IPS DF 4.7 (cell line): ENCODE data around the gene PPP2R3B.
"Not testable (repeated sequence)": the region's sequence is repeated elsewhere in the genome, so short reads cannot be mapped to it uniquely, and the experiment has no call there.

Source experiments
- DNase-seq: peaks from one replicate; pipeline ENCODE4 v3.0.0-alpha.2; 2013; ENCODE audit warnings: low spot score; ENCODE audit errors: extremely low read depth

Gene PPP2R3B

DNA sequence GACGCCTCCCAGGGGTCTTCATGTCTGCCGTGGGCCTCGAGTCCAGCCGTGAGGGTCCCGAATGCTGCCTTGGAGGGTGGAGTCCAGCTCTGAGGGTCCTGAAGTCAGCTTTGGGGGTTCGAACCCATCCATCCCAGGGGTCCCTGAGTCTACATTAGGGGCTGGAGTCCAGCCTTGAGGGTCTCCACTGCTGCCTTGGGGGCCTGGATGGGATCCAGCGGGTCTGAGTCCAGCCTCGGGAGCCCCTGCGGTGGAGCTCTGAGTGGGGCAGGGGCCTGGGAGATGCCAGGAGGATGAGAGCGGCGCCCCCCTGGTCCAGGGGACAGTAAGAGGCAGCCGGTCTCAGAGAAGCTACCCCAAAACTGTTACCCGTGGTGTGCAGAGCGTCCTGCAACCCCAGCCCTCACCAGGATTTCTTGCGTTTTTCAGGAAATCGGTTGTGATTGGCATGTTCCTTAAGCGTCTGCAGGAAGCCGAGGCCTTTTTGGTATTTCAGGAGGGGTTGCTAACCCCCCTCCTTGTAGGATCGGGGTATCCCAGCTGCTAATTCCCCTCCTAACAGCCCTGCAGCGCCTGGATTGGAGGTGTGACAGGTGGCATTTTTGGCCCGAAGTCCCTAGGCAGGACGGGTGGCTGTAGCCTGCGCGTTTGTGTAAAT lies 66.5 kb downstream of the PPP2R3B start:
- DNase-seq = no peak

DNA sequence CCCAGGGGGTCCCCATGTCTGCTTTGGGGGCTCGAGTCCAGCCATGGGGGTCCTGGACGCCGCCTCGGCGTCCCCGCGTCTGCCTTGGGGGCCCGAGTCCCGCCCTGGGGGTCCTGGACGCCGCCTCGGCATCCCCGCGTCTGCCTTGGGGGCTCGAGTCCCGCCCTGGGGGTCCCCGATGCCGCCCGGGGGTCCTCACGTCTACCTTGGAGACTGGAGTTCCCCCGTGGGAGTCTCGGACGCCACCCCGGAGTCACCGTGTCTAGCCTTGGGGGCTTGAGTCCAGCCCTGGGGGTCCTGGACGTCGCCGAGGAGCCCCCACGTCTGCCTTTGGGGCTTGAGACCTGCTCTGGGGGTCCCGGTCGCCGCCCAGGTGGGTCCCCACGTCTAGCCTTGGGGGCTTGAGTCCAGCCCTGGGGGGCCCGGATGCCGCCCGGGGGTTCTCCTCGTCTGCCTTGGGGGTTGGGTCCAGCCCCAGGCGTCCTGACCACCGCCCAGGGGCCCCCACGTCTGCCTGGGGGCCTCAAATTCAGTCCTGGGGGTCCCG lies 67.1 kb downstream of the PPP2R3B start:
- no peak for DNase-seq

DNA sequence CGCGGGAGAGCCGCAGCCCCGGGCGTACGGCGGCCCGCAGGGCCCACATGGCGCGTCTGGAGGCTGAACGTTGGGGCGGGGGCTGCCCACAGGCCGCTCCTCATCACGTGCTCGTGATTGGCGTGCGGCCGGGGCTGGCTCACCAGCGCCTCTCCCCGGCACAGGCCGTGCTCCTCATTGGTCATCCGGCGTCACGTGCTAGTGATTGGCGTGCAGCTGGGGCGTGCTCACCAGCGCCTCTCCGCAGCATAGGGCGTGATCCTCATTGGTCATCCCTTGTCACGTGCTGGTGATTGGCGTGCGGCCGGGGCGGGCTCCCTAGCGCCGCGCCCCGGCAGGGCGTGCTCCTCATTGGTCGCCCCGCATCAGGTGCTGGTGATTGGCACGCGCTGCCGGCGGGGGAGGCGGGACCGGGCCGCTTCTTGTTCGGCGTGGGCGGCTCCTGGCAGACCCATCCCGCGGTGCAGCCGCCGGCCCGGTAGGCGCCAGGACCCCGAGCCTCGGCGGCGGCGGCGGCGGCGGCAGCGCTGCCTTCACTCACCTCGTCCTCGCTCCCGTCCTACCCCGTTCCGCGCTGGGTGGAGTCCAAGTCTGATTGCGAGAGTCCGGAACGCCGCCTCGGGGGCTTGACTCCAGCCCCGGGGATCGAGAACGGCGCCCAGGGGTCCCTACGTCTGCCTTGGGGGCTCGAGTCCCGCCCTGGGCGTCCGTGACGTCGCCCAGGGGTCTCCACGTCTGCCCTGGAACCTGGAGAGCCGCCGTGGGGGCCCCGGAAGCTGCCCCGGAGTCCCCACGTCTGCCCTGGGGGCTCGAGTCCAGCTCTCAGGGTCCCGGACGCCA lies 67.7 kb downstream of the PPP2R3B start, which contains the start of gene GTPBP6:
TSS of gene GTPBP6 (minus strand) at position 58 of the 840 bp plus-strand sequence. CDS start at position 49, 9 bp downstream.
- peak; percentile 97 for DNase-seq

- DNase-seq = peak; percentile 92
Measured at GRCh38 chrX:318068-318738, 68.5 kb downstream of the PPP2R3B start.

DNA sequence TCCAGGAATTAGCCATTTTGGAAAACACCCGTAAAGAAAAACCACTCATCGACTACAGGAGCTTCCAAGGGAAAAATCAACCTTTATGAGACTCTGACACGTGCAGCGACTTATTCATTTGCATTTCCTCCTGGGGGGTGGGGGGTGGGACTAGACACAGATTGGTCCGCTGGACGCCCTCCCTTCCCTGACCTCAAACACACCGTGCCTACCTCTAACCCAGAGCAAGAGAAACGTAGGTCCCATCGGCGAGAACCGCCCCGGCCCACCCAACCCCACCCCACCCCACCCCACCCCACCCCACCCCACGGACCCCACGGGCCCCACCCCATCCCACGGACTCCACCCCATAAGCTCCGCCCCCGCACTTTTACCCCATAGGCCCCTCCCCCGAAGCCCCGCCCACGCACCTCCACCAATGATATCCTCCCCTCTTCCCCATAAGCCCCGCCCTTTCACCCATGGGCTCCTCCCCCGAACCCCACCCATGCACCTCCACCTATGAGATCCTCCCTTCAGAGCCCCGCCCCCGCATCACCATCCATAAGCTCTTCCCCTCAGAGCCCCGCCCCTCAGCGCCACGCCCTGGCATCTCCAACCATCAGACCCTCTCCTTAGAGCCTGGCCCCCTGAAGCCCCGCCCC lies 69.2 kb downstream of the PPP2R3B start:
- DNase-seq = no peak

GRCh38 chrX:316351-317325 lies 70.1 kb downstream of the PPP2R3B start:
- DNase-seq = no peak

DNA sequence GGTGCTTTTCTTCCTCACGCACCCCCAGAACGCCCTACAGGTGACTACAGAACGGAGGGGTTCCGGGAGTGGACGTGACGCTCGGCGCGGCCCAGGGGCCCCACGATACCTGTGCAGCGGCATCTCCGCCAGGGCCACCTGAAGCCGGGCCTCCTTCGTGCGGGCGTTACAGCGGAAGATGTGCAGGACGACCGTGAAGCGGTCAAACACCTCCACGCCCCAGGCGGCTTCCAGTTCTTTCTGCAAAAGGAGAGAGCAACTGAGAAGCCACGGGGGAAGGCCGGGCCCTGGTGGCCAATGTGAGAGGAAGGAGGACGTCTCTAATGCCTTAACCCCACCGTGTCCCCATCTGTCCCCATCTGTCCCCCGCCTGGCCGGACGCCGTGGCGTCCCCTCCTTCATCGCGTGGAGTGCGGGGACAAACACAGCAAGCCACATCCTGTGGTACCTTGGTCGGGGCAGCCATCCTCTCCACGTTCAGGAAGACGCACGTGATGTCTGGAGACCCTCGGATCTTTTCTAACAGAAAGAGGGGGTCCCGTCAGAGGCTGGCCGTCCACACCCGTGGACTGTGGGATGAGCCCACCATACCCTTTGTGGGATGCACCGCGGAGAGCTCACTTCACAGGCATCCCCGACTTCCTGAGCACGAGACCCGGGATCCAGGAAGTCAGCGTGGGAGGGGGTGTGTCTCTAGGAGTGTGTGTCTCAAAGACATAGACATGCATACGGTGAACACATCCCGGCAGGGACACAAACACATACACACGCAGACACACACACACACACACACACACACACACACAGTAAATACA lies 71.7 kb downstream of the PPP2R3B start:
- DNase-seq = no peak

- DNase-seq = no peak
Measured at GRCh38 chrX:314049-314448, 72.7 kb downstream of the PPP2R3B start.

DNA sequence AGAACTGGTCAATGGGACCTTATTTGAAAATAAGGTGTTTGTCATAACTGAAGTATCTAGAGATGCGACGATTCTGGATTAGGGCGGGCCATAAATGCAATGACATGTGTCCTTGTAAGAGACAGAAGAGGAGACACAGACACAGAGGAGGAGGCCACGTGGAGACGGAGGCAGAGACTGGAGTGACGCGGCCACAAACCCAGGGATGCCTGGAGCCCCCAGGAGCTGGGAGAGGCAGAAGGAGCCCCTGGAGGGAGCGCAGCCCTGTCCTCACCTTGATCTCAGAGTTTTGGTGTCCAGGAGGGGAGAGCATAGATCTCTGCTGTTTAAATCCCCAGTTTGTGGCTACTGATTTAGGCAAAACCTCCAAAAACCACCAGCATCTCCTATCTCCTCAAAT lies 73.2 kb downstream of the PPP2R3B start:
- DNase-seq = no peak

DNA sequence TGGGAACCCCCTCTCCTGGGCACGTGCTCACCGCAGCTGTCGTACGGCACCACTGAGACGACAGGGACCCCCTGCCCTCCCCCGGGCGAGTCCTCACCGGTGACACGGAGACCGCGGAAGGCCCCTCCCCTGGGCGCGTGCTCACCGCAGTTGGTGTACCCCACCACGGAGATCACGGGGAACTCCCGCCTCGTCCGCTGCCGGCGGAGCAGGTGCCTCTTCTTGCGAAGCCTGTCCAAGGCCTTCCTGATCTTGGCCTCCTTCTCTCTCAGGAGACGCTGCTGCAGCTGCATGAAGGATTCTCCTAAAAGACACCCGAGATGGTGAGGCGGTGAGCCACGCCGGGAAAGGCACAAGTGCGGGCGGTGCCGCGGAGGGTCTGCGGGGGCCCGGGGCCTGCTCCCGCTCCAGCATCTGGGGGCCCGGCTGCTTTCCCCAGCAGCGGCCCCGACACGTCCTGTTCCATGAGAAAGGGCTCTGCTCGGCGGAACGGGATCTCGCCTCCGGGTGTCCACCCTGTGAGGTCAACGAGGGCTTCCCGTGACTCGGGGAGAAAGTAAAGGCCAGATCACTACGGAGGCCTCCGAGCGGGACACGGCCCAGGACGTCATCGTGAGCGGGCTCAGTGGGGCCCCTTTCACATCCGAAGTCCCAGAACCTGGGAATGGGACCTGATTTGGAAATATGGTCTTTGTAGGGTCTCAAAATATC lies 73.9 kb downstream of the PPP2R3B start:
- no peak for DNase-seq

GRCh38 chrX:311156-312129 lies 75.3 kb downstream of the PPP2R3B start:
- no peak for DNase-seq

- no peak for DNase-seq
Measured at GRCh38 chrX:310621-311155, 76.0 kb downstream of the PPP2R3B start.

- DNase-seq = no peak
Measured at GRCh38 chrX:308821-309520, 77.7 kb downstream of the PPP2R3B start.

GRCh38 chrX:307261-308111 lies 79.2 kb downstream of the PPP2R3B start:
- DNase-seq = no peak

DNA sequence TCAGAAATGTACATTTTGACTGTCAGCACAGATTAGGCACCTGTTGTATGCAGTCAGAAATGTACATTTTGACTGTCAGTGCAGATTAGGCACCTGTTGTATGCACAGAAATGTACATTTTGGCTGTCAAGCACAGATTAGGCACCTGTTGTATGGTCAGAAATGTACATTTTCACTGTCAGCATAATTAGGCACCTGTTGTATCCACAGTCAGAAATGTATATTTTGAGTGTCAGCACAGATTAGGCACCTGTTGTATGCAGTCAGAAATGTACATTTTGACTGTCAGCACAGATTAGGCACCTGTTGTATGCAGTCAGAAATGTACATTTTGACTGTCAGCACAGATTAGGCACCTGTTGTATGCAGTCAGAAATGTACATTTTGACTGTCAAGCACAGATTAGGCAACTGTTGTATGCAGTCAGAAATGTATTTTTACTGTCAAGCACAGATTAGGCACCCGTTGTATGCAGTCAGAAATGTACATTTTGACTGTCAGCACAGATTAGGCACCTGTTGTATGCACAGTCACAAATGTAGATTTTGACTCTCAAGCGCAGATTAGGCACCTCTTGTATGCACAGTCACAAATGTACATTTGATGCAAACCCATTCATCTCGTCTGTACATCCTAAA lies 80.0 kb downstream of the PPP2R3B start:
- DNase-seq = not testable (repeated sequence)
